B cell (primary cell): ENCODE data around the gene OTULIN. TPM values are rescaled to one million over a fixed set of nuclear protein-coding genes. Genes with fewer than 3 reads are reported as not detected.

Source experiments
- ATAC-seq: fragments of 200-7000 bp; cut with Tn5 transposase; one replicate; pipeline ENCODE4 v1.10.0; 2021; ENCODE audit warnings: low read depth, mild to moderate bottlenecking, moderate number of reproducible peaks, moderate library complexity
- CTCF ChIA-PET: fragments of 350-600 bp; sonication (Branson Sonifier 250); formaldehyde crosslinking; loops from one replicate; lab custom pipeline; 2021; ENCODE audit warnings: antibody characterized with exemption, inconsistent platforms; lab: Charles Lee
- POLR2A ChIA-PET: fragments of 350-600 bp; sonication (Branson Sonifier 250); formaldehyde crosslinking; loops from one replicate; lab custom pipeline; 2021; ENCODE audit warnings: antibody characterized with exemption; lab: Charles Lee
- DNase-seq: peaks from one replicate; pipeline ENCODE4 v3.0.0; 2013
- H2AFZ ChIP-seq: 2 replicates; pipeline ENCODE4 v1.6.1; 2012; ENCODE audit warnings: mild to moderate bottlenecking, low read depth, low read length; ENCODE audit not compliant: insufficient read depth, poor library complexity, severe bottlenecking
- H3K27ac ChIP-seq, 2 donors: 1 replicate in 1 of 2; 2 replicates in 1 of 2; pipeline ENCODE4 v1.5.1; 2012 to 2013; ENCODE audit warnings: low read length in 2 of 2, mild to moderate bottlenecking in 2 of 2, moderate library complexity in 1 of 2
- H3K27me3 ChIP-seq, 4 experiments: fragments of 200-600 bp in 1 of 4; sonication (generic) in 1 of 4; replicated peaks in 1 of 4; 1 replicate in 2 of 4; 2 replicates in 2 of 4; pipeline versions ENCODE4 v1.6.1 to v1.7.0; 2013 to 2016; ENCODE audit warnings: low read length in 3 of 4, mild to moderate bottlenecking in 2 of 4, mixed read lengths in 1 of 4, moderate library complexity in 1 of 4; ENCODE audit not compliant: insufficient read depth in 4 of 4, control insufficient read depth in 3 of 4; ENCODE audit errors: control extremely low read depth in 1 of 4
- H3K36me3 ChIP-seq, 2 experiments: replicated peaks in 1 of 2; 1 replicate in 1 of 2; 2 replicates in 1 of 2; pipeline versions ENCODE4 v1.6.1 to v1.7.1; 2013; ENCODE audit warnings: low read length in 1 of 2; ENCODE audit not compliant: insufficient read depth in 2 of 2, control insufficient read depth in 1 of 2; ENCODE audit errors: control extremely low read depth in 1 of 2, extremely low read depth in 1 of 2
- H3K4me1 ChIP-seq, 2 donors: fragments of 200-600 bp in 1 of 2; sonication (generic) in 1 of 2; 1 replicate in 1 of 2; 2 replicates in 1 of 2; pipeline versions ENCODE4 v1.5.1 to v1.6.1; 2013 to 2017; ENCODE audit warnings: low read length in 2 of 2; ENCODE audit not compliant: control insufficient read depth in 2 of 2, insufficient read depth in 2 of 2
- H3K4me2 ChIP-seq: replicated peaks from 2 replicates; pipeline ENCODE3; 2012; ENCODE audit warnings: mild to moderate bottlenecking, low read depth, low read length; ENCODE audit not compliant: poor library complexity, severe bottlenecking
- H3K4me3 ChIP-seq, 5 experiments: fragments of 200-600 bp in 1 of 5; sonication (generic) in 1 of 5; 1 replicate in 3 of 5; 2 replicates in 2 of 5; pipeline versions ENCODE4 v1.5.1 to v1.7.0; 2011 to 2016; ENCODE audit warnings: low read length in 4 of 5, mild to moderate bottlenecking in 4 of 5, low read depth in 2 of 5, control low read depth in 1 of 5, moderate library complexity in 1 of 5; ENCODE audit not compliant: insufficient read depth in 1 of 5; ENCODE audit errors: control extremely low read depth in 1 of 5, extremely low read depth in 1 of 5
- H3K79me2 ChIP-seq: fragments of 200-600 bp; sonication (generic); one replicate; pipeline ENCODE4 v1.6.0; 2016; ENCODE audit warnings: low read length; ENCODE audit not compliant: control insufficient read depth, insufficient read depth
- H3K9ac ChIP-seq: fragments of 200-600 bp; sonication (generic); 2 replicates; pipeline ENCODE4 v1.6.1; 2017; ENCODE audit warnings: mild to moderate bottlenecking, low read length, moderate library complexity
- H3K9me3 ChIP-seq, 3 donors: one replicate each; pipeline versions ENCODE4 v1.6.1 to v1.7.1; 2013; ENCODE audit warnings: low read length in 2 of 3; ENCODE audit not compliant: control insufficient read depth in 2 of 3, insufficient read depth in 1 of 3; ENCODE audit errors: control extremely low read depth in 1 of 3
- H4K20me1 ChIP-seq: 2 replicates; pipeline ENCODE4 v1.6.0; 2012; ENCODE audit warnings: mild to moderate bottlenecking, low read length; ENCODE audit not compliant: insufficient read depth, control insufficient read depth, poor library complexity, severe bottlenecking
- H3K27ac Mint-ChIP-seq: one replicate; pipeline ENCODE4 v1.8.0; 2021; ENCODE audit warnings: mixed read lengths
- H3K27me3 Mint-ChIP-seq: one replicate; pipeline ENCODE4 v1.8.0; 2021; ENCODE audit warnings: mixed read lengths
- H3K4me1 Mint-ChIP-seq: one replicate; pipeline ENCODE4 v1.8.0; 2021; ENCODE audit warnings: mixed read lengths
- H3K4me3 Mint-ChIP-seq: one replicate; pipeline ENCODE4 v1.8.0; 2021; ENCODE audit warnings: mixed read lengths
- H3K9me3 Mint-ChIP-seq: one replicate; pipeline ENCODE4 v1.8.0; 2022; ENCODE audit warnings: mixed read lengths; ENCODE audit not compliant: insufficient read depth
- EZH2 ChIP-seq: IDR thresholded peaks from 2 replicates; pipeline ENCODE4 v1.6.1; 2012; ENCODE audit warnings: borderline replicate concordance, low read depth, mild to moderate bottlenecking, moderate library complexity, low read length; ENCODE audit not compliant: insufficient read depth, poor library complexity, severe bottlenecking
- WGBS: methylation state at CpG from one replicate; pipeline ENCODE4 v1.1.5; 2013; ENCODE audit warnings: missing lambda C conversion rate; ENCODE audit not compliant: insufficient coverage; 5-methylcytosine and 5-hydroxymethylcytosine counted together
- intact Hi-C: fragments of 100-400 bp; cut with micrococcal nuclease; formaldehyde crosslinking; loops from one replicate; pipeline ENCODE4 v1.10.0; 2022
- polyA plus RNA-seq: library from polyadenylated mRNA; depleted of rRNA; stranded (reverse); fragments of >200 nt; gene quantifications from 2 replicates; pipeline ENCODE4 v1.2.3, GENCODE V29; 2012
- total RNA-seq, 2 donors: library from RNA; stranded (reverse); fragments of 120-200 nt in 1 of 2; gene quantifications; 1 replicate in 1 of 2; 2 replicates in 1 of 2; pipeline versions ENCODE4 v1.2.3 to v1.2.4, GENCODE V29; 2013 to 2022
- TF ChIP-seq, protein P1 (sequence below): fragments of 200-600 bp; IDR thresholded peaks from one replicate; pipeline ENCODE4 v1.8.0; 2022; ENCODE audit warnings: antibody characterized with exemption, mild to moderate bottlenecking

Gene OTULIN
- total and polyA plus RNA-seq, 2 donors (not counting 1 experiment from before 2014, with no cell fraction given): 8.4 to 64.4 TPM

DNA sequence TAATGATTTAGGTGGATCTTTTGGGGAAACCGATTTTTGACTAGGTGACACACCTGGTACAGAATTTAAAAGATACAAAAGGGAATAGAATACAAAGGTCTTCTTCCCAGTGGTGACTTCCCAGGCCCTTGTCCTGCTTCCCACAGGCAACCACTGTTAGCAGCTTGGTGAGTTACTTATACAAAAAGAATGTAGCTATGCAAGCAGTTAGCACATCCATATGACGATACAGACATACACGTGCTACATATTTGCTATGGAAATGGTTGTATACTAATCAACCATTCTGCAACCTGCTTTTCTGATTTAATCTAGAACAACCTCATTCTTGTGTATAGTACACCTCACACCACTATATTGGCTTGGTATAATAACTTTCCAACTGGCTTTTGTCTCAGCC is 51.0 kb downstream of the OTULIN start:
- Histone ChIP-seq H3K79me2 (no peaks in the 10 kb centered on the region), H3K27me3 (no peaks in the 10 kb centered on the region), H3K4me1 (no peaks in the 10 kb centered on the region), H3K36me3 (peaks cover 0 to 46% of the 10 kb centered on the region in 2 experiments), H3K4me2 (no peak overlapping the region), H3K4me3 (no peak overlapping the region), H3K9ac (no peak overlapping the region), H4K20me1 (no peaks in the 10 kb centered on the region), H2AFZ (no peak overlapping the region), H3K27ac (no peak overlapping the region), H3K9me3 (no peaks in the 10 kb centered on the region)
- H3K4me1 Mint-ChIP-seq: no peaks in the 10 kb centered on the region
- H3K4me3 Mint-ChIP-seq: no peak overlapping the region
- H3K27ac Mint-ChIP-seq: no peak overlapping the region
- TF ChIP-seq, protein P1, sequence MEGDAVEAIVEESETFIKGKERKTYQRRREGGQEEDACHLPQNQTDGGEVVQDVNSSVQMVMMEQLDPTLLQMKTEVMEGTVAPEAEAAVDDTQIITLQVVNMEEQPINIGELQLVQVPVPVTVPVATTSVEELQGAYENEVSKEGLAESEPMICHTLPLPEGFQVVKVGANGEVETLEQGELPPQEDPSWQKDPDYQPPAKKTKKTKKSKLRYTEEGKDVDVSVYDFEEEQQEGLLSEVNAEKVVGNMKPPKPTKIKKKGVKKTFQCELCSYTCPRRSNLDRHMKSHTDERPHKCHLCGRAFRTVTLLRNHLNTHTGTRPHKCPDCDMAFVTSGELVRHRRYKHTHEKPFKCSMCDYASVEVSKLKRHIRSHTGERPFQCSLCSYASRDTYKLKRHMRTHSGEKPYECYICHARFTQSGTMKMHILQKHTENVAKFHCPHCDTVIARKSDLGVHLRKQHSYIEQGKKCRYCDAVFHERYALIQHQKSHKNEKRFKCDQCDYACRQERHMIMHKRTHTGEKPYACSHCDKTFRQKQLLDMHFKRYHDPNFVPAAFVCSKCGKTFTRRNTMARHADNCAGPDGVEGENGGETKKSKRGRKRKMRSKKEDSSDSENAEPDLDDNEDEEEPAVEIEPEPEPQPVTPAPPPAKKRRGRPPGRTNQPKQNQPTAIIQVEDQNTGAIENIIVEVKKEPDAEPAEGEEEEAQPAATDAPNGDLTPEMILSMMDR: no peak
- TF ChIP-seq EZH2: no peak
- intact Hi-C loops: no loop called here
- WGBS: no CpG with 5 or more reads among the region's 3 CpGs
- H3K9me3 Mint-ChIP-seq: no peaks in the 10 kb centered on the region
- no peaks in the 10 kb centered on the region for H3K27me3 Mint-ChIP-seq
- DNase-seq (no peak), ATAC-seq (no peak)
- CTCF ChIA-PET: interaction anchor here (0.6 to 1.0 kb wide), 3 partner anchors 10 to 727 kb away, joined by 3 to 5 read pairs (median 3); no protein-coding TSS in a partner anchor
- POLR2A ChIA-PET: no interaction called here

DNA sequence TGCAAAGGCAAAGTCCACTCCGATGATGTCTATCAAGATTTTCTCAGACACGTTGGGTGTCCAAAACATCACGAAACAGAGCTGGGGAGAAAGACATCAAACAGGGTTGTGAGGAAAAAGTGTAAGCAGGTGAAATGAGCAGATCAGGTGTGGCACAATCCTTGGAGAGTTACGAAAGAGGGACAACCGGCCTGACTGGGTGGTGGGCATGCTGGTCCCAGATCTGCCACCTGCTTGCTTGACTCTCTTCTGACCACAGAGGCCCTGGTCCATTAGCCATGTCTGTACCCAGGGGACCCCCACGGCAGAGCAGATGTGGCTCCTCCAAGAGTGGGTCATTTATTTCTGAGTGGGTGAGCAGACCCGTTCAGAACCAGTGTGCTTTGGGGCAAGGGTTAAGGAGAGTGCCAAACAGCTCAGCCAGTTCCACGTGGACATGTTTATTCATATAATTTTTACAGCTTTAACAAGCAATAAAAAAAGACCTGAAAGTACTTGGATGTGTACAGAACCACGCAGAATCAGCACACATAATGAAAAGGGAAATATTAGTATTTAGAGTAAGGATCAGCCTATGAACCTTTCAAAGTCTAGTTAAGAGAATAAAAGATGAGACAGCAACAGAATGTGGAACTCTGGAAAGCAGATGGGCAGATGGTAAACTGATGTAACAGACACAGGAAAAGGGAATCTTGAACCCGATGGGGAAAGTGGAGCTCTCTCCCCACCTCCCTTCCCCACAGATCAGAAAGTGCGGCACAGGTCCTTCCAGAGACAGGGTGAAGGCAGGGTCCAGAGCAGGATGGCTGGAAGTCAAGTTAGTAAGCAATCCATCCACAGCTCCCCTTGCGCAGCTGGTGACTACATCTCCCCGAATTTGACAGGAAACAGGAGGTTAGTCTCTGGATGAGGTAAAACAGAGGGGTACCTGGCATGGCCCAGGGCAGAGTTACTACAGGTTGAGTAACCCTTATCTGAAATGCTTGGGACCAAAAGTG is 52.5 kb downstream of the OTULIN start:
- CTCF ChIA-PET: interaction anchor here (0.9 to 1.1 kb wide), 2 partner anchors 10 kb away, joined by 3 to 4 read pairs; no protein-coding TSS in a partner anchor
- Histone ChIP-seq H3K27me3 (no peaks in the 10 kb centered on the region), H3K9ac (no peak overlapping the region), H4K20me1 (no peaks in the 10 kb centered on the region), H3K4me2 (no peak overlapping the region), H3K36me3 (peaks cover 0 to 33% of the 10 kb centered on the region in 2 experiments), H3K4me3 (no peak overlapping the region), H3K79me2 (no peaks in the 10 kb centered on the region), H3K27ac (no peak overlapping the region), H3K4me1 (no peaks in the 10 kb centered on the region), H2AFZ (no peak overlapping the region), H3K9me3 (no peaks in the 10 kb centered on the region)
- peak overlapping the region; percentile 1 for H3K27ac Mint-ChIP-seq
- intact Hi-C loops: no loop called here
- H3K27me3 Mint-ChIP-seq: no peaks in the 10 kb centered on the region
- WGBS: 75% methylated on average over 8 of the region's 13 CpGs
- ATAC-seq (no peak), DNase-seq (no peak)
- no peaks in the 10 kb centered on the region for H3K4me1 Mint-ChIP-seq
- H3K4me3 Mint-ChIP-seq: no peak overlapping the region
- POLR2A ChIA-PET: no interaction called here
- no peak for TF ChIP-seq EZH2
- TF ChIP-seq, protein P1: no peak
- H3K9me3 Mint-ChIP-seq: no peaks in the 10 kb centered on the region
